ENCODE results near the gene MBD3L5.

GRCh38 chr19:7007859-7008258 lies 22.5 kb upstream of the MBD3L5 start:
- no peak for TF ChIP-seq CTCF (IDR thresholded peaks at IDR 0.05)
- no peak for TF ChIP-seq POLR2A (IDR thresholded peaks at IDR 0.05)

All from testis (tissue), 2 donors.